GM23248 (cell line): ENCODE measurements around the gene P2RX7.

Experiments used
- EZH2 ChIP-seq: fragments of 200-600 bp; sonication (generic); IDR thresholded peaks from 2 replicates; pipeline ENCODE4 v1.6.1; 2018; ENCODE audit warnings: antibody characterized with exemption, mild to moderate bottlenecking; ENCODE audit not compliant: insufficient read depth, poor library complexity, severe bottlenecking
- EZH2phosphoT487 ChIP-seq: fragments of 200-600 bp; sonication (generic); IDR thresholded peaks from 2 replicates; pipeline ENCODE4 v1.6.1; 2018; ENCODE audit warnings: antibody characterized with exemption, moderate library complexity, mild to moderate bottlenecking, low read depth; ENCODE audit not compliant: insufficient read depth

DNA sequence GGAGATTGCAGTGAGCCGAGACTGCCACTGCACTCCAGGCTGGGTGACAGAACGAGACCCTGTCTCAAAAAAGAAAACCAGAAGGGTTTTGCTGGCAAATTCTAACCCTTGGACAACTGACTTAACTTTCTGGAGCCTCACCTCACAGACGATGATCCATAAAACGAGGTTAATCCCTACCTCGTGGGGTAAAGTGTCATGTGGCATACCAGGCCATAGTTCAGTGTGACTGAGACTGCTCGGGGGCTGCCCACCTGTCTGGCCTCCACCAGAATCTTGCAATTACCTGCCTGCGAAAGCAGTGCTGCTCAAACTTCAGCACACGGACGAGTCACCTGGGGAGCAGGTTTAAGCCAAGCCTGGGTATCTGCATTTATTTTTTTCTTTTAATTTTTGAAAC, 104.1 kb downstream of the P2RX7 start:
- TF ChIP-seq EZH2 (no peak), EZH2phosphoT487 (no peak)
